NCI-H1092 (cell line): ENCODE data around the gene SLCO6A1.

ENCODE experiments used
- DNase-seq: peaks from one replicate; lab custom pipeline; 2025; lab: John Stamatoyannopoulos, UW

SLCO6A1 gene

DNA sequence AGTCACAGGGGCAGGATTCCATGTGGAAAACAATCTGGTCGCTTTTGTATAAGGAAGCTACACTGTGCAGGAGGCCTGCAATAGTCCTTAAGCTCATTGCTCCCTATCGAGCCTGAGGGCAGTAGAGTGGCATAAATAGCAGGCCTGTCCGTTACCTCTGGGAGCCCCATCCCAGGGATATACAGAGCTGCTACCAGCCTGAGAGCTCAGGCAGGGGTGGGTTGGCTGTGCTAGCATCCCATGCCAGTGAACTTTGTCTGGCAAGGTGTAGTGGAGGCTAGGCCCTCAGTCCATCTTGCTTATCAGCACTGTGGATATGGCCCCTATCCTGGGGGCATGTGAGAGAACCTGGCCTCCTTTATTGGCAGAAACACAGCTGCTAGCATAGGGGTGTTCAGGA, 47.7 kb downstream of the SLCO6A1 start:
- DNase-seq, result no peak

DNA sequence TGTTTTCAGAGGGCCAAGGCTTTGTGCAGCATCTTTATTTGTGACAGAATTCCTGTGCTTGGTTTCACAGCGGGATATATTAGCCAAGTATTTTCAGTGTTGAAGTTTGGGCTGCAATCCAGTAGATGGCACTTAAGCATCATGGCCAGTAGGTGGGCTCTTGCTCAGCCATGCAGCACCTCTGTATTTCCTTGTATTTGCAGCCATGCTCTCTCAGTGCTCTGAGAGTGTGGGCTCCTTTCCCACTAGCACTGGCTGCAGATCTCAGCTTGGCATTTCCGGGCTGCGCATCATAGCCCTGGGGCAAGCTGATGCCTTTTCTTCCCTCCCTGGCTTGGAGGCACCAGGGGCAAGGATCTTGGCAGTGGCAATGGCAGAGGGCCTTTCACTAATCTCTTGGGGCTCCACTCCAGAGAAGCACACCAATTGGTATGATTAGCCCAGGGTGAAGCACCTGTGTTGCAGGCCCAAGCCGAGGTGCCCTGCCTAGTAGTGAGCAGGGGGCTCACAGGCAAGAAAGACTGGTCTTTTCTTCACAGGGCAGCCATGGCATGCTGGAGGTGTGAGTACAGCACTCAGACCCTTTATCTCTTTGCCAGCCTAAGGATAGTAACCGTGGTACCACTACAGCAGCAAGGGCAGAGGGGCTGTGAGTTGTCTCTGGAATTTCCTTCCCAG, 48.3 kb downstream of the SLCO6A1 start:
- no peak for DNase-seq

DNA sequence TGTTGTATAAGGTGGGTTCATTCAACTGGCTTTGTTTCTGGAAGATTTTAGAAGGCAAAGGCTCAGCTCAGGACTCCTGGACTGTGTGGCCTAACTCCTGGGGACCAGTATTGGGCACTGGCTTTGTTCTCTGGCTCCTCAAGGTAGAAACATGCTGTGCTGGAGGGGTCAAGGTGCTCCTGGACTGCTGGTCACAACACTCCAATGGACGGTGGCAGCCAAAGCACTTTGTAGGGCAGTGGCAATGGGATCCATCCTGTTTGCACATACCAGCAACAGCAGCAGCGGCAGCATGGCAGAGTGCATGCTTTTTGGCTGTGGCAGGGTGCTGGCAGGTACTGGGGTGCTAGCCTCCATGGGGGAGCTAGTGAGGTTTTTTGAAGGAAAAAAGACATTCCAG, 65.3 kb downstream of the SLCO6A1 start:
- DNase-seq, result no peak

DNA sequence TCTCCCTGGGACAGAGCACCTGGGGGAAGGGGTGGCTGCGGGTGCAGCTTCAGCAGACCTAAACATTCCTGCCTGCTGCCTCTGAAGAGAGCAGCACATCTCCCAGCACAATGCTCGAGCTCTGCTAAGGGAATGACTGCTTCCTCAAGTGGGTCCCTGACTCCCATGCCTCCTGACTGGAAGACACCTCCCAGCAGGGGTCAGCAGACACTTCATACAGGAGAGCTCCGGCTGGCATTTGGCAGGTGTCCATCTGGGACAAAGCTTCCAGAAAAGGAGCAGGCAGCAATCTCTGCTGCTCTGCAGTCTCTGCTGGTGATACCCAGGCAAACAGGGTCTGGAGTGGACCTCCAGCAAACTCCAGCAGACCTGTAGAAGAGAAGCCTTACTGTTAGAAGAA, 77.2 kb downstream of the SLCO6A1 start:
- DNase-seq, result peak; percentile 0

DNA sequence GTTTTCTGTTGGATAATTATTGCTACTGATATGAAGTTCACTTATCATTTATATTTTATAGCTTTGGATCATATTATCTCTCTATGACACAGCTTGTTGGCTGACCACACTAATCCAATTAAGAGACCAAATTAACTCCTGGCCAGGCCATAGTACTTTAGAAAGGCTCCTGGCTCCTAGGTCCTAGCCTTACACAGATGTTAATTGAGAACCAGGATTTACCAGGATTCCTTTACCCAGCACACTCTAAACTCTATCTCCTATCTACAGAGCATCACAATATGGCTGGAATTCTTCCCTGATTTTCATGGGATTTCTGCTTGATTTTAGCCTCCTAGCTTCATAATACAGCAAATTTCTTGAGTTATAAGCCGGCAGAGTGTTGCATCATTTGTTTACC, 80.3 kb downstream of the SLCO6A1 start:
- DNase-seq, result no peak

DNA sequence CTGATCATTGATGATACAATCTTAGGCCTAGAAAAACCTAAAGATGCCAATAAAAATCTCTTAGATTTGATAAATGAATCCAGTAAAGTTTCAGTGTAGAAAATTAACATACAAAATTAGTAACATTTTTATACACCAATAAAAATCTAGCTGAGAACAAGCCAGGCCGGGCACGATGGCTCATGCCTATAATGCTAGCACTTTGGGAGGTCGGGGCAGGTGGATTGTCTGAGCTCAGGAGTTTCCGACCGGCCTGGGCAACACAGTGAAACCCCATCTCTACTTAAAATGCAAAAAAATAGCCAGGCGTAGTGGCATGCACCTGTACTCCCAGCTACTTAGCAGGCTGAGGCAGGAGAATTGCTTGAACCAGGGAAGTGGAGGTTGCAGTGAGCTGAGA, 84.4 kb downstream of the SLCO6A1 start:
- no peak for DNase-seq

DNA sequence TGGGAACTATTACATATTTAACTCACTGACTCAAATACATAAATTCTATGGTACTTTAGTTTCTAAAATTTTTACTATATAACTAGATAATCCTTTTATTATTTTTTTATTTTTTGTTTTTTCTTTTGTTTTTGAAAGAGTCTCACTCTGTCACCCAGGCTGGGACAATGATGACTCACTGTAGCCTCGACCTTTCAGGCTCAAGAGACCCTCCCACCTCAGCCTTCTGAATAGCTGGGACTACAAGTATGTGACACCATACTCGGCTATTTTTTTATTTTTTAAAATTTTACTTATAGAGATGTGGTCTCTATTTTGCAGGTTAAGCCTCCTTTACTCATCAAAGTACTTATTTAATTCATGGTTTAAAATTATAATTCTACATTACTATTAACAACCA, 110.6 kb downstream of the SLCO6A1 start:
- DNase-seq, result no peak

DNA sequence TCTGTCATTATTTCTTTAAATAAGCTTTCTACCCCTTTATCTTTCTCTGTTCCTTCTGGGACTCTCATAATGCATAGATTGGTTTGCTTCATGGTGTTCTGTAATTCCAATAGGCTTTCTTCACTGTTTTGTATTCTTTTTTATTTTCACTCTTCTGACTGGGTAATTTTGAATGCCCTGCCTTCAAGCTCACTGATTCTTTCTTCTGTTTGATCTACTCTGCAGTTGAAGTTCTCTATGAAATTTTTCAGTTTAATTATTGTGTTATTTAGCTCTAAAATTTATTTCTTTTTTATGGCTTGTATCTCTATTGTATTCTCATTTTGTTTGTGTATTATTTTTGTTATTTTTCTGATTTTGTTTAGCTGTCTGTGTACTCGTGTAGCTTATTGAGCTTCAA, 113.4 kb downstream of the SLCO6A1 start:
- DNase-seq, result no peak

DNA sequence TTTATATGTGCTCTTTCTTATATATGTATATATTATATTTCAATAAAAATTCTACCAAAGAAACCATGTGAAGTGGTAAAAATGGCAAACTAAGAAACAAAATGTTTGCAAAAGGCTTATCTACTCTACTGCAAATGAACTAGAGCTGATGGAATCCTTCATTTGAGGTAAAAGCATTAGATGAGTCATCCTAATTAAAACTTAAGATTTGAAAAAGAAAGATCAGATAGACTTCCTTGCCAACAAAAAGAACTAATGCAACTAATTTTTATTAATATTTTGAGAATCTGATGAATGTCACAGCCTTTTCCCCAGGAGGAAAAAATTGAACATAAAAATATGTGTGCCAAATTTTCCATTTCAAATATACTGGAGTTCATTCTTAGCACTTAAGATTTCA, 118.6 kb downstream of the SLCO6A1 start:
- DNase-seq, result no peak

DNA sequence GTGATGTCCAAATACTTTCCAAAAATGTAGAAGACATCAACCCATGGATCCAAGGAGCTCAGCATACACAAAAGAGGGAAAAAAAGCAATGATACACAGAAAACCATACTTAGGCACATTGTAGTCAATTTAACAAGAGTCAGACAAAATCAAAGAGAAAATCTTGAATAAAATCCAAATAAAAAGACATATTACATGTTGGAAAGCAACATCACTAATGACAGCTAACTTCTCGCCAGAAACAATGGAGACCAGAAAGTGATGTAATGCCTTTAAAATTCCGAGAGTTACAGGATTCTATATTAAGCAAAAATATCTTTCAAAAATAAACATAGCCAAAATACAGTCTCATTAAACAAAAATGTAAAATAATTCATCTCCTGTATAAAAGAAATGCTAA, 122.9 kb downstream of the SLCO6A1 start:
- DNase-seq, result no peak

DNA sequence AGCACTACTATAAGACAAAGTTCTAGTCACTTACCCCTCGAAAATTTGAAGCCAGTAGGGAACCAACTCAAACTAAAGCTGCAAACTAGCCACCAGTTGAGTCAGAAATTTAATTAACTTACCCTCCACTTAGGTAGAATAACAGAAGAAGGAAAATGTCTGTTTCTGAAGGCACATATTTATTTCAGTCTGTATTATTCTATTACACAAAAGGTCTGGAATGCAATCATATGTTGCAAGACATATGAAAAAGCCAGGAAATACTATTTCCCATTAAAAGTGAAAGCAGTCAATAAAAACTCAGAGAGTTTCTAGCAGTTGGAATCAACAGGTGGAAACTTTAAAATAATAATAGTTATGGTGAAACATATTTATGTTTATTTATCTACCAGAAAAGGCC, 123.5 kb downstream of the SLCO6A1 start:
- DNase-seq, result no peak

DNA sequence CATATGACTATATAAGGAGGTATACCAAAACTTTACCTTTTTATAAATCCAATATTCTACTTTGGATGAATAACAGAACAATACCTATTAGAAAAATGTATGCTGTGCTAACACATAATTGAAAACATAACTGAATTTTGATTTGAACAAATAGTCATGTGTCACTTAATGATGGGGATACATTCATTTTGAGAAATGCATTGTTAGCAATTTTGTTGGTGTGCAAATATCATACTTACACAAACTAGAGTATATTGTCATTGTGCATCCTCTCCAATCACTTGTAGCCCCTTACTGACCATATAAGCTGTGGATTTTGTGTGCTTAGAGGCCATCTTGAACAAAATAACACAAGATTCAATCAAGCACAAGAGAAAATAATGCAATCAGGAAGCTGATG, 130.4 kb downstream of the SLCO6A1 start:
- no peak for DNase-seq

DNA sequence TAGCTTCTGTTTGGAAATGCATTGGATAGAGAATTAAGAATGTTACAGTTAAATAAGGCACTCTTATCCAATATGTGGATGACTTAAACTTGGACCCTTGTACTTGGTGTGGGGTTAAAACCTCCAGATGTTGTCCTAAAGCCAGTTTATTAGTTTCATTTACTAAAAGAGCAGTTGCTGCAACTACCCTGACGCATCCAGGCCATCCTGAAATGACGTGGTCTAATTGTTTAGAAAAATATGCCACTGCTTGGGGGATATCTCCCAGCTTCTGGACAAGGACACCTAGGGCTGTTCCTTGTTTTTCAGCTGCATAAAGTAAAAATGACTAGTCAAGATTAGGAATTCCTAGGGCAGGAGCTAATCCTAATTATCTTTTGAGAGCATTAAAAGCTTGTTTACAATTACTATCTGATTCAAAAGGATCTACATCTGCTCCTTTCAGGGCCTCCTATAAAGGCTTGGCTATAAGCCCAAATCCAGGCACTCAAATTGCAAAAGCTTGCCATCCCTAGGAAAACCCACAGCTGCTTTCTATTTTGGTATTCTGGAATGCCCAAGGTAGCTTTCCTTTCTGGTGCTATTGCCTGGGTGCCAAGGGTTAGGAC, 157.0 kb downstream of the SLCO6A1 start:
- DNase-seq, result peak; percentile 68

DNA sequence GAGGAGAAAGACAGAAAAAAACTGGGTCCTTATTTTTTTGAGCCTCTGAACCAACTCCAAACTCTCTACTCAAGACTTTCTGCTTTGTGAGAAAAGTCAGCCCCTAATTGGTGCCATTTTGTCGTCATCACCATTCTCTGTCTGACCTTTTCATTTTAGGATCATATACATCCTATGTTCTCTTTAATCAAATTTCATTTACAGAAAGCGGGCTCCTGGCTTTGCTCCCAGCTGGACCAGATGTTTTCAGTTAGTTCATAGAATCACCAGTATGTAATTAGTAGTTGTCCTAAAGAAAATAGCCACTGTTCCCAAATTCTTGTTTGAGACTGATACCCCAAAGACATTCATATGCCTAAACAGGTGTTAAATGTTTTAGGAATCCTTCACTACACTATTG, 174.1 kb downstream of the SLCO6A1 start:
- no peak for DNase-seq
